Activated CD4-positive, alpha-beta T cell treated with anti-CD3 and anti-CD28 coated beads for 48 hours (primary cell): Measurements from ENCODE around the gene DNTT.

Experiments
- DNase-seq: peaks from one replicate; pipeline ENCODE4 v3.0.0-alpha.2; 2020

Gene DNTT

DNA sequence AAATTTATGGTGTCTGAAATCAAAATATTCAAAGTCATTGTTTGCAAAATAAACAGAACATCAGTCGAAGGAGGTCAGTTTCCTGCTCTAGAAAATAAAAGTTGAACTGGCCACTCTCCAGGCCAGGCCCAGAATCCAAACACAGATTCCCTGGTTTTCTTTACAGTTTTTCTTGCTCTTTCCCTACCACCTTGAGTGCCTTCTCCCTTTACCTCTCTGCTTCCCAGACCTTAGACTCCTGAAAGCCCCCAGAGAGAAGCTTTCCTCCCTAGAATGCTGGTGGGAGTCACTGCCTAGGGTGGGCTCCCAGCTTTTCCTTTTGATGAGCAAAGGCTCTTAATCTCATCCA is 6.1 kb downstream of the DNTT start:
- DNase-seq, result no peak

- no peak for DNase-seq
Observed at GRCh38 chr10:96311180-96311715, 7.0 kb downstream of the DNTT start.

- no peak for DNase-seq
Observed at GRCh38 chr10:96313344-96313743, 9.1 kb downstream of the DNTT start.

DNA sequence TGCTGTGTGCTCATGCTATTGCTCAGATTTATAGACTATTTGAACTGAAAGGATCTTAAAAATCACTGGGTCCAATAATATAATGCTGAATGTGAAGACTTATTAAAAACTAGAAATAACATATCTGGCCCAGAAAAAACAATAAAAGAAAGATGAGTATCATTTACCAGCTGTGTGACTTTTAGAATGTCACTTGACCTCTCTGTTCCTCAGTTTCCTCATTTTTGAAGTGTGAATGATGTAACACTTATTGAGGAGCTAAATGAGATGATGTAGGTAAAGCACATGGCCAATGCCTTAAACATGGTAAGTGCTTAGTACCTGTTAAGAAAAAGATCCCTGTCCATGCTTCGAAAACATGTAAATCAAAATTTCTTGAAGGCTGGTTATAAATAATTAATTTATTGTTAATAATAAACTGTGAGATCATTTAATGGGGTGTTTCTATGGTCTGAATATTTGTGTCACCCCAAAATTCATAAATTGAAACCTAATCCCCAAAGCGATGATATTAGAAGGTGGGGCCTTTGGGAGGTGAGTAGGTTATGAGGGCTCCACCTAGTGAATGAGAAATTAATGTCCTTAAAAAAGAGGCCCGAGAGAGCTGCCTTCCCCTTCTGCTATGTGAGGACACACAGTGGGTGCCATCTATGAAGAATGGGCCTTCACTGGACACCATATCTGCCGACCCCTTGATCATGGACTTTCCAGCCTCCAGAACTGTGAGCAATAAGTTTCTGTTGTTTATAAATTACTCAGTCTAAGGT is 13.0 kb downstream of the DNTT start:
- DNase-seq, result no peak

DNA sequence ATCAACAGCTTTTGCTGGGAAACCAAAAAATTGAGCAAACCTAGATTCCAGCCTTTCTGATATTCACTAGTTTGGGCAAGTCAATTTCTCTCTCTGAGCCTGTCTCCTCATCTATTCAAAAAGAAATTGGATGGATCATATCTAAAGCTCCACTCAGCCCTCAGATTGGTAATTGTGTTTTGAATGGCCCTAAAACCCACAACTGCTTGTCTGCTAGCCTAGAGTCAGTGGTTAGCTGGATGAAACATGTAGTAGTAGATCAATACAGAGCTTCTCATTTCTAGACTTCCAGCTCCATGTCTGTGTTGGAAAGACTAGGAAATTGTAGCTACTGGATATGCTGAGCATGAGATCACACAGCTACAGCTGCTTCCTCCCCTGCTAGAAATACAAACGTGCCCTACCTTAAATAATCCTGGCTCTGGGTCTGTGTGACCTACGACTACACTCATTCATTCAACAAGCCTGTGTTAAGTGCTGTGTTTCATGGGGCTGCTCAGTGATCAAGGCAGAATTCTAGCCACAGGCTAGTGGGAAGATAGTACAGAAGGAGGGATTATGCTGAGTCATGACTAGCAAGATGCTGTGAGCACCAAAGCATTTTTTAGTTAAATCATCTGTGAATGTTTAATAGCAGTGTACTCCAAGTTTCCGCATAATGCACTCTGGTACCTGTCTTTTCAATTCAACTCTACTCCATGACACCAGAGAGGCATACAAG is 15.7 kb downstream of the DNTT start:
- no peak for DNase-seq

DNA sequence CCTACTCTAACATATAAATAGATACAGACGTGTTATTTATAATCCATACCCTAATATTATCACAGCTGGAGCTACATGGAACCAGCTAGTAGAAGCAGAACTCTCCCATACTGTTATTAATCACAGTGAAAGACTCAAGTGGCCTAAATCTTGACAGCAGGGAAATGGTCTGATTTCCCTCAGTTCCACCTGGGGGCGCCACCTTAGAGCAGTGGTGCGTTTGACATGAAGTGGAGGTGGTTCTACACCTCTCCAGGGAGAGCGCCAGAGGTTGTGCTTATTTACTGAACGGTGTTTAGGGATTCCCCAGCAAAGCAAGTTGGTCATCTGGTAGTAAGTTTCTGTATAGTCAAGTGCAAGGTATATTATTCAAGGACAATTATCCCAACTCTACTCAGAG is 17.6 kb downstream of the DNTT start:
- DNase-seq, result peak; percentile 24

GRCh38 chr10:96322275-96322674 is 18.0 kb downstream of the DNTT start:
- DNase-seq, result no peak

- no peak for DNase-seq
Observed at GRCh38 chr10:96324447-96324846, 20.2 kb downstream of the DNTT start.

GRCh38 chr10:96325719-96326373 is 21.6 kb downstream of the DNTT start:
- no peak for DNase-seq

DNA sequence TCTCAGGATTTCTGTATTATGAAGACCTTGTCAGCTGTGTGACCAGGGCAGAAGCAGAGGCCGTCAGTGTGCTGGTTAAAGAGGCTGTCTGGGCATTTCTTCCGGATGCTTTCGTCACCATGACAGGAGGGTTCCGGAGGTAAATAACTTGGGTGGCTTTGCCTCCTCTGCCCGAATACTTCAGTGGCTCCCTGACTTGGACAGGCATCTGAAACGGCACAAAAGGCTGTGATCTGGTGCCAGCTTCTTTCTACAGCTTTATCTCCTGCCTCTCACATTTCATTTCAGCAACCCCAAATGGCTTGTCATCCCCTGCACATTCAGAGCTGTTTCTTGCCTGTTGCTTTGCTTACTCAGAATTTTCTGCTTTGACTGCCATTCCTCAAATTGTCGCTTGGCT is 23.2 kb downstream of the DNTT start:
- DNase-seq, result no peak

DNA sequence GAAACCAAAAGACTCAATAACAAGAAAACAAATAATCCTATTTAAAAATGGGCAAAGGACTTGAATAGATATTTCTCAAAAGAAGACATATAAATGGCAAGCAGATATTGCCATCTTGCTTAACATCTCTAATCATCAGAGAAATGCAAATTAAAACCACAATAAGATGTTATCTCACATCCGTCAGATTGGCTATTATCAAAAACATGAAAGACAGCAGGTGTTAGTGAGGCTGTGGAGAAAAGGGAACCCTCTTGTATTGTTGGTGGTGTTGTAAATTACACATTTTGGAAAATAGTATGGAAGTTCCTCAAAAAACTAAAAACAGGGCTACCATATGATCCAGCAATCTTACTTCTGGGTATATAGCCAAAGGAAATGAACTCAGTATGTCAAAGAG is 28.9 kb downstream of the DNTT start:
- DNase-seq, result no peak

- DNase-seq, result no peak
Observed at GRCh38 chr10:96334616-96335526, 30.6 kb downstream of the DNTT start.

DNA sequence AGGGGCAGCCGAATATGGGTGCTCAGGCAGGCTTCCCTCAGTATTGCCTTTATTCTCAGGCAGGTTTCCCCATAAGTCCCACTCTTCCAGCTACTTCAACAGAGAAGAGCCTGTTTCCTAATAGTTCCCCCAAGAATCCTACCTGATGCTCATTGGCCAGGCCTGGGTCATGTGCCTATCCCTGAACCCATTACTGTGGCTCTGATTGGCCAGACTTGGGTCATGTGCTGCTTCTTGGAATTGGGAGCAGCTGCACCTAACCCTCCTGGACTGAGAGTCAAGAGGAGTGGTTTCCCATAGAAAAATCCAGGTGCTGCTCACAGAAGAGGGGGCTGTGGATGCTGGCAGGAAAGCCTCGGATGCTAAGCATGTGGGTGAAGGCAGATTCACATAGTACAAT is 32.9 kb downstream of the DNTT start:
- no peak for DNase-seq

GRCh38 chr10:96338279-96338925 is 34.2 kb downstream of the DNTT start:
- DNase-seq, result no peak

GRCh38 chr10:96339383-96339782 is 35.1 kb downstream of the DNTT start:
- DNase-seq, result no peak

- peak; percentile 75 for DNase-seq
Observed at GRCh38 chr10:96339956-96340904, 36.0 kb downstream of the DNTT start.

GRCh38 chr10:96341219-96342182 is 37.3 kb downstream of the DNTT start:
- DNase-seq, result peak; percentile 18

DNA sequence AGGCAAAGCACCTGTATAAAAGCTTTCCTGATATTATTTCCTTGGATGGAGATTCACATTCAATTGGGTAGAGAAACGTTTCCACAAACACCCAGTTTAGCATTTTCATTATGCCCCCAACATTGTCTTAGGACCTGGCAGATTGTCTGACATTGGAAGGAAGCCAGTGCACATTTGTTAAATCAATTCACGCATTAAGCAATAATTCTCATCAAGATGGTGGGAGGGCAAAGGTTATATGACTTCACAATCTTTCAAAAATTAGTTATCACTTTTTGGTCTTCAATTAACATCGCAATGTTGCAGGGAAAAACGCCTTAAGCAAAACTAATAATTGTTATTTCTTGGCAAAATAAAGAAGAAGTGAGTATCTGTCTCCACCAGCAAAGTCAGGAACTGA is 38.2 kb downstream of the DNTT start:
- DNase-seq, result no peak

DNA sequence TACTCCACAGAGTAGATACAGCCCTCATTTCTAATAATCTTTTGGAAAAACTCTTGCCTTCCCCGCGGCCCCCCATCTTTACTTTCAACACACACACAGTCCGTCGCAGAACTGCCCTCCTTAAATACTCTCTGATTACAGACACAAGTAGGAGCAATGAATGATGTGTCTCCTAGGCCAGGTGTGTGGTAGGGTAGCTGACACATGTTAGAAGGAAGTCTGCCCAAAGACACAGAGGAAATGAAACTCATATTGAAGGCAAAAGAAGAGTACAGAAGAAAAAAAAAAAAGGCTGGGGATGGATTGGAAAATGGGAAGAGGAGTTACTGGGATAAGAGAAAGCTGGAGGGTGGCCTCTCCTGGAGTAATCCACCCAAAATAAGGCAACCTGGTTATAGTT is 39.9 kb downstream of the DNTT start:
- no peak for DNase-seq

- DNase-seq, result no peak
Observed at GRCh38 chr10:96345222-96345621, 41.0 kb downstream of the DNTT start.
